Fibroblast of skin of left biceps (primary cell): ENCODE data around the gene COG6.
A peak's percentile ranks its signal among the peaks of the same experiment; 100 is the strongest.

Experiments
- DNase-seq, 2 experiments: peaks; one replicate each; pipeline ENCODE4 v3.0.0-alpha.2; 2013; ENCODE audit warnings: low read depth in 2 of 2

The COG6 gene

DNA sequence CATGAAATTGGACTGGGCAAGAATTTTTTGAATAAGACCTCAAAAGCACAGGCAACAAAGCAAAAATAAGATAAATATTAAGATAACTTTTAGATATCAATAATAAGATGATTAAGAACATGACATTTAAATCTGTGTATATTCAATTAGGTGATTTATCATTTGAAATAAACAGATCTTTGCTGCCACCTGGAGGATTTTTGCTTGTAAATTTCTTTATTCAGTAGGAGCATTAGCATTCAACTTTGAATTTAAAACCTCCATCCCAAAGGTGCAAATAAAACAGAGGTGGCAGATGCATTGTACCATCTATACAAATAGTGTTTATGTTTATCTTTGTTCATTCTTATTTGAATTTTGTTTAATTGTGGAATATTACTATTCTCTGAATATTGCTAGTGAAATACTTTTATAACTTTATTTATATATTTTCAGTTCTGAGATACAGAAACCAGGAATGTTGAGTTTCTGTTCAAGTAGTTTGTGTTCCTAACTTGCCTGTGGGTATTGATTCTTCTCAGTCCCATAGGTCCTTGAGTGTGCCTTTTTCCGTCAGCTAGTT is 20.9 kb downstream of the COG6 start:
- DNase-seq = no peak

DNA sequence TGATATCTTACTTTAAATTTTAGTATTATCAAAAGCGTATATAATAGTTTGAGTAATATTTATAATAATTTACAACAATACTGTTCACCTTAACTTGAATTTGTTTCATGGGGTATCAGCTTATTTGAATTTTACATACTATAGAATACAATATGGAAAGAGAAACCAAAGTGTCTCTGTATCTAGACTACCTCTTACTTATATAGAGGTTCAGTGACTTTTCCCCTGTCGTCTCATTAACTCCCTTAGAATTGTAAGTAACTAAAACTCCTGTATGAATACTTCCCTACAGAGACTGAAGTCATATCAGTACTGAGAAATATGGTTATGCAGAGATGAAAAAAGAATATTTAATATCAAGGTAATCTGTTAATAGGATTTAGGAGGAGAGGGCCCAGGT is 26.8 kb downstream of the COG6 start:
- DNase-seq = no peak

DNA sequence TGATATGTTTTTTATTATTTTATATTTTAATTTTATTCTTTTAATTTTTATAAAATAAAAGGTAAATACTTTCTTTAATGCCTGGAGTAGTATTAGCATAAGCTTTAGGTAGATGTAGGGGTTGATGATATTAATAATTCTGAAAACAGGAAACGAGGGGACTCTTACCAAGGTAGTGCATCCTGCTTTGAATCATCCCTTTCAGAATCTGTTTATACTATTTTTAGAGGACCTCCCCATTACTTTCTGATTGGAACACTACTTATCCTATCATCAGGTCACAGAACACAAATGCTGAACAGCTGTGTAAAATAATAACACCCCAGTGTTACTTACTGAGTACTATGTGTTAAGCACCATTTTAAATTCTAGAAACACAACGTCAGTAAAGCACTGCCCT is 27.3 kb downstream of the COG6 start:
- DNase-seq = no peak

DNA sequence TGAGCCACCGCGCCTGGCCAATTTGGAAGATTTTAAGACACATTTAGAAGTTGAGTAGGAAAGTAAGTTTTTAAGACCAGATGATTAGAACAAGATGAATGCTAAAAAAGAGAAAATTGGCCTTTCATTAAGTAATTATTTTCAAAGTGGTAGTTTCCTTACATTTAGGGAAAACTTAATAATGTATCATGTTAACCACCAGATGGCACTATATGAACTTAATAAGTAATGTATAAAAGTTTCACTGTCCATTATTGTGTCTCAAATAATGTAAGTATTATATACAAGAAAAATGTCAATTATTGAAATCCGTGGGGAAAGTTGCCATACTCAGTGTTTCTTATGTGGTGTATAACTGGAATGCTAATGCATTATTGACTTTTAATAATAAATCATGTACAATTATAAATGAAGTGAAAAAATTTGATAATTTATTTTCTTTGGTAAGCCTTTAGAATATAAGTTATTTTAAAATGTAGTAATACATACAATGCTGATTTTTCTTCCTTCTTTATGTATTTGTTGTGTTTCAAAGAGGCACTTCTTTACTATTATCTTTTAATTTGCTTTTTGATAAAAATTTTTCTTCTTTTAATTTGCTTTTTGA is 29.2 kb downstream of the COG6 start:
- DNase-seq = peak in 1 of 2 experiments; percentile 21

DNA sequence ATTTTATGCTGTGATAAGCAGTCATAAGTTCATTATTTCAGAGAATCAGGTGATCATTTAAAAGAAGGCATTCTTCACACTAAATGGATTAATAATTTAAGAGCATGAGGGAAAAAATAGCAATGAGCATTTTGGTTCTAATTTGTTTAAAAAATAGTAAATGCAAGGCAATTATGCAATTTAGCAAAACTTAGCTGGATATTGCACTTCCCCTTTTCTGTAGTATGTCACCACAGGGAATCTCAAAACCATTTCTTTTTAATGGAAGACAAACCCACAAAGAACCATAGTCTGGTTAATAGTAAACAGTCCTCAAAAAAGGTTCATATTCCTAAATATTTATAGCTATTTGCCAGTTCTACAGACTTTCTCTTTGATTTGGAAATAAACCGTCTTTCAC is 30.2 kb downstream of the COG6 start:
- DNase-seq = no peak

DNA sequence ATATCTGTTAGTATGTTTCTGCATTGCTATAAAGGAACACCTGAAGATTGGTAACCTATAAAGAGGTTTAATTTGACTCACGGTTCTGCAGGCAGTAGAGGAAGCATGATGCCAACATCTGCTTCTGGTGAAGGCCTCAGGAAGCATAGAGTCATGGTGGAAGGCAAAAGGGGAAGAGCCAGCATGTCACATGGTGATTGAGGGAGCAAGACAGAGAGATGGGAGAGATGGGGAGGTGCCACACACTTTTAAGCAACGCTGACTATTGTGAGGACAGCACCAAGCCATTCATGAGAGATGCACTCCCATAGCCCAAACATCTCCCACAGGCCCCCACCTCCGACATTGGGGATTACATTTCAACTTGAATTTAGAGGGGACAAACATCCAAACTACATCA is 32.8 kb downstream of the COG6 start:
- DNase-seq = no peak

DNA sequence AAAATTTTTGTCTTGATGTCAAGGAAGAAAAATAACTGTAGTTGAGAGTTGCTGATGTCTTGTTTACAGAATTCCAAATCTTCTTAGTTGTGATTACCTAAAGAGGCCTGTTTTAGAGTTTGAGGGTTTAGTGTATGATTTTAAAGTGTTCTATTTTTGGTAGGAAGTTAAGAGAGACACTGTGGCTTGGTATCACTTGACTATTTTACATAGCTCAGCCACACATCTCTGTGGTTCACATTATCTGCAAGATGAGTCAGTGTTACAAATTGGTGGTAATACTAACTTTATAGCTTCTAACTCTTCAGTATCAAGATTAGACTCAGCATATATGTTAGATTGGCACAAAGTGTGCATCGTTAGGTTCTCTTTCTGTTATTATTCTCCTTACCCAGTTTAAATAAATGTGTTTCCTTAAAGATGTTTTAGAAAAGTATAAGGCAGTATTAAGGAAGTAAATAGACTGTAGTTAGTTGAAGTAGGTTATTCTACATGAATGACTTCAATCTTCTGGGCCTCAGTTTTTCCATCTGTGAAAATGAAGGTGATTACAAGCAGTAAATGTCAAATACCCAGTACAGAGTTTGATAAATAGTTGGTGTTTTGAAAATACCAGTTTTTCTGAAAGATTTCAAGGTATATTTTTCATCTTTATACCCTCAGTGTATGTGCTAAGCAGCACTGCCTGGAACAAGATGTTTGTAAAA is 33.4 kb downstream of the COG6 start:
- DNase-seq = no peak

DNA sequence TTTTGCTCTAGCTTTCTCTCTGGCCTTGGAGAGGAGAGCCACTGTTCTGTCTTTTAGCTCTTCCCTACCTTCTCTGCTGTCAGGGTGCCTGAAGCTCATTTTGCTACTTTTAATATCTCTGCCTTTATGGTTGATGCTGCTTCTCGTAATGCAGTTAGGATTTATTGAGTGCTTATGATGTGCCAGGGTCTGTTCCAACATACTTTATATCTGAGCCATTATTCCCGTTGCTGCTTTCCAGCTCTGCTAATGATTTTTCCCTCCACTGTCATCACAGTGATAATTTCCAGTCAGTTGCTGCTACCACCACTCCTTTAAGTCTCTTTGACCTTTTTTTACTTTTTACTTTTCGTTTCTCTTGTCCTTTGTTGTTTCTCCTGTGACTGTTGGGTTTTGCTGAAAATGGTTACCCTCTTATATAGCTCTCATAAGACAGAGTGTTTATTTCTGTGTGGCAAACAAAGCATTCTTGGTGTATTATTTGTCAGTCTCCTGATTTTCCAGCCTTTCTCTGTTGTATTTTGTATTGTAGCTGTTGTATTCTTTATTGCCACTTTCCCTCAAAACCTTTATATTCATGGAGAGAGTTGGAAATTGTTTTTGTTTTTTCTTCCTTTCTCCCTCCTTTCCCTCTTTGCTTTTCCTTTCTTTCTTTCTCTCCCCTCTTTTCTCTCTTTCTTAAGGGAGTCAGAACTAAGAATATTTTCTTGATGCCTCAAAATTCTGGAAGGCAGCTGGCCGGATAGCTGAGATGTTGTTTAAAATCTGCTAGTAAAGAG is 37.4 kb downstream of the COG6 start:
- no peak for DNase-seq

DNA sequence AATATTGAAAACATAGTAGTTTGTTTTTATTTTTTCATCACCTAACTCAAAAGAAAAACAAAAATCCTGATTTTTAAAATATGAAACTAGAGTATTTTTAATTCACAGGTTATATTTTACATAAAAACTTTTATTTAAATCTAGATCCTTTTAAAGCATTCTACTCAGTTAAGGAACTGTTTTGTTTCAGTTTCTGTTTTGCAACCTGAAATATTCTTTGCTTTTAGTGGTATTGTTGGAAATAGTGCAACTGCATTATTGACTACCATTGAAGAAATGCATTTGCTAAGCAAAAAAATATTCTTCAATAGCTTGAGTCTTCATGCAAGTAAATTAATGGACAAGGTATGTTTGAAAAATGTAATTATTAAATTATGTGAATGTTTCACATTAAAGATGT is 43.8 kb downstream of the COG6 start:
- DNase-seq = no peak

DNA sequence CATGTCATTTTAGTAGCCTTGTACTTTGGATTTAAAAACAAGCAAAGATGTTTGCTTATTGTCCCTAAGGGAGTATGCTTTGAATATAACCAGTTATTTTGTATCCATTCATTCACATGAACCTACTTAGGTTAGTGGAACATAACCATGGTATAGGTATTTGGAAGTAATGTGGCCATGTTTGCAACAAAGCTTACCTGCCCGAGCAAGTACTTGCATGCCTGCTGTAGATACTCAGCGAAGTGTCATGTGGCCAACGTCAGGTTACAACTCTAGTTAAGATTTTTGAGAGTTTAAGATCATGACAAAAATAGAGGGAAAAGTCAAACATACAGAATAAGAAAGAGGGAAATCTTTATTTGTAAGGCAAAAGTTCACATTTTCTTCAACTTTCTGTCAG is 57.2 kb downstream of the COG6 start:
- no peak for DNase-seq

DNA sequence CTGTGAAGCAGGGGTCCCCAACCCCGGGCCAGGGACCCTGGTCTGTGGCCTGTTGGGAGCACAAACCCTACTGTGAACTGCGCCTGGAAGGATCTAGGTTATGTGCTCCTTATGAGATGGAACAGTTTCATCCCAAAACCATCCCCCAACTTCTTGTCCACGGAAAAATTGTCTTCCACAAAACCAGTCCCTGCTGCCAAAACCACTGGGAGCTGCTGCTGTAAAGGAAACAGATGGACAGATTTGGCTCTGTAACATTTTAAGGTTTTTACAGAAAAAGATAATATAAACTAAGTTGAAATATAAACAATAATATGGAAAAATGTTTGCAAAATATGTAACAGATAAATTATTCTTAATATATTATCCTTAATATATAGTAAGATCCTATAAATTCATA is 73.7 kb downstream of the COG6 start:
- no peak for DNase-seq

DNA sequence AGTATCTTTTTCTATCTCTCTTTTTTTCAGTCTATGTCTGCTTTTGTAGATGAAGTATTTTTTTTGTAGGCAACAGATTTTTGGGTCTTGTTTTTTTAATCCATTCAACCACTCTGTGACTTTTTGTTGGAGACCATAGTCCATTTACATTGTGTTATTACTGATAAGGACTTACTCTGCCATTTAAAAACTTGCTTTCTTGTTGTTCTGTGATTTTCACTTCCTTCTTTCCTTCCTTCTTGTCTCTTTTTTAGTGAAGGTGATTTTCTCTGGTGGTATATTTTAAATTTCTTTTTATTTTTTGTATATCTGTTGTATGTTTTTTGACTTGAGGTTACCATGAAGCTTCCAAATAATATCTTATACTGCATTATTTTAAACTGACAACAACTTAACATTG is 79.5 kb downstream of the COG6 start:
- DNase-seq = no peak

DNA sequence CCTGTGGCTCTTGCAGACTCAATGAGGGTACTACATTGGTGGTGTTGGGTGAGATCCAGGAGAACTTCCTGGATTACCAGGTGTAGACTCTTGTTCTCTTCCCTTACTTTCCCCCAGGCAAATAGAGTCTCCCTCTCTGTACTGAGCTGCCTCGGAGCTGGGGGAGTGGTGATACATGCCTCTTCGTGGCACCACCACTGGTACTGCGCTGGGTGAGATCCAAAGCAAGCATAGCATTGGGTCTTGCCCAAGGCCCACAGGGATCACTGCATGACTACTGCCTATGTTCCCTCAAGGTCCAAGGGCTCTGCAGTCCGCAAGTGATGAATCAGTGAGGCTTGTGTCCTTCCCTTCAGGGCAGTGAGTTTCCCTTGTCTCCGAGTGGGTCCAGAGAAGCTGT is 81.6 kb downstream of the COG6 start:
- DNase-seq = no peak

DNA sequence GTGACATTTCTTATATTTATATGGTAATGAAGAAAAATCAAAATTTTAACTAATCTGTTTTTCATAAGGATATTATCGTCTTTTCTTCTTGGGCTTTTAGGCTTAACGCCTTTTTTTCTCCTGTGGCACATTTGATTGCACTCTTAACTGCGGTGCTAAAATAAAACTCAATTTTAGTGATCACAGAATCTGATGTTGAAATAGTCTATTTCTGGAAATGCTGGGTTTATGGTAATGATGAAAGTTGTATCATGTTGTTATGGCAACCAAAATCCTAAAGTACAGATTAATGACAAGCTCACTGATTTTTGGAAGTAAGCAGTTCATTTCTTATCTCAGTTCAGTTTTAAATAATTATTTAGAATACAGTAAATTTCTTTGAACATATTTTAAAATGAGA is 85.3 kb downstream of the COG6 start:
- no peak for DNase-seq

DNA sequence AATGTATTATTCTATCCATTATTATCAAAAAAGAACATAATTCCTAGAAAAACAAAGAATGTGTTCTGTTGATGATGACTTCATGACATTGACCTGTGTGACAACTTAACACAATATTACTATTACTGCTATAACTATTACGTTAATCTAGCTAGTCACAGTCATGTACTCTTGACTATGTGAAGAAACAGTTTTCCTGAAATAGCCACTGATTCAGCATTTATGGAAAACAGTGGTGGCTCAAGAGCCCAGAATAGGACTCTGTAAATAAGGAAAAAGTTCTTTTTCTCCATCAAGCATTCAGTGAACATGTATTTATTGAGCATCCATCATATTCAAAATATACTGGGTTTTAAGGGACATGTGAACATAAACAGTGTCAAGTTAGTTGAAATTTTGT is 93.5 kb downstream of the COG6 start:
- no peak for DNase-seq

DNA sequence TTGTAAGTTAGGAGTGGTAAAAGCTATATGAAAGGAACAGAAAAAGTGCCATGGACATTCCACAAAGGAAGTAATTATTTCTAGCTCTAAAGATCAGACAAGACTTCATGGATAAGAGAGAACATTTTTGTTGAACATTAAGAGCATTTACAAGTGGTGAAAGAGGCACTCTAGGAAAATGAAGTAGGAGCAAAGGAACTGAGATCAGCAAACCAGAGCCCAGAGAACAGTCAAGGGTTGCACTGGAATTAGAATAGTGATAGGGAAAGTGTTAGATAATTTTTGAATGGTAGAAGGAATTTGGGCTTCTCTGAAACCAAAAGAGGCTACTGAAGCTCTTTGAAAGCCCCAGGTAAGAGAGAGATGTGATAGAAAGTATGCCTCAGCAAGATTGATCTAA is 94.1 kb downstream of the COG6 start:
- DNase-seq = no peak

DNA sequence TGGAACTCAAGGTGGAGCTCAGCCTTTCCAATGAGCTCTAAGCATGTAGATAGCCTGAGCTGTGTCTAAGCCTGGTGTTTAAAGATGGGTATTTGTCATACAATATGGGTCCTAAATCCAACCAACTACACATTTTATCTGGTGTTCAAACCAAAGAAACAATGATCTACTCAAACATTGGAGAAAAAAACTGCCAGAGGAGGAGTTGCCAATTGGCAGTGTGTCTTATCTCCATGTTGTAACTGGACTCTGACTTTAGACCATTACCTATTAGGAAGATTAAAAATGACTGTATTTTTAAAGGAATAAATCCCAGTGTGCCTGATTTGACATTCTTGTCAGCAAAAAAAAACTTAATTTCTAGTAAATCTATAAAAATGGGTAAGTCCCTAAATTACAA is 96.3 kb downstream of the COG6 start:
- no peak for DNase-seq

DNA sequence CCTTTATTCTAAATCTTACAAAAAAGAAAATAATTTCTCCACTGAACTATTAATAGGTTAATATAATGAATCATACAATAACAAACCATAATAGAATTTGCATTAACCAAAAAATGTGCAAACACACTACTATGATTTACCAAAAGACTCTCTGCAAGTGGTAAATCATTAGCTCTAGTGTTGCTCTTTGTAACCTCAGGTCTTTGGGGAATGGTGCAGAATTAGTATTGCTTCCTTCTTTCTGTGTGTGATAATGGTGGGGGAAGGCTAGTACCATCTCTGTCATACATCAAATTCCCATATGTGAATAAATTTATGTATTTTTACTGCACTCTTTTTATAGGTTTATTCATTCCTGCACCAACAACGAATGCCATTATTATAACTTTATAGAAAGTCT is 105.1 kb downstream of the COG6 start:
- DNase-seq = no peak

DNA sequence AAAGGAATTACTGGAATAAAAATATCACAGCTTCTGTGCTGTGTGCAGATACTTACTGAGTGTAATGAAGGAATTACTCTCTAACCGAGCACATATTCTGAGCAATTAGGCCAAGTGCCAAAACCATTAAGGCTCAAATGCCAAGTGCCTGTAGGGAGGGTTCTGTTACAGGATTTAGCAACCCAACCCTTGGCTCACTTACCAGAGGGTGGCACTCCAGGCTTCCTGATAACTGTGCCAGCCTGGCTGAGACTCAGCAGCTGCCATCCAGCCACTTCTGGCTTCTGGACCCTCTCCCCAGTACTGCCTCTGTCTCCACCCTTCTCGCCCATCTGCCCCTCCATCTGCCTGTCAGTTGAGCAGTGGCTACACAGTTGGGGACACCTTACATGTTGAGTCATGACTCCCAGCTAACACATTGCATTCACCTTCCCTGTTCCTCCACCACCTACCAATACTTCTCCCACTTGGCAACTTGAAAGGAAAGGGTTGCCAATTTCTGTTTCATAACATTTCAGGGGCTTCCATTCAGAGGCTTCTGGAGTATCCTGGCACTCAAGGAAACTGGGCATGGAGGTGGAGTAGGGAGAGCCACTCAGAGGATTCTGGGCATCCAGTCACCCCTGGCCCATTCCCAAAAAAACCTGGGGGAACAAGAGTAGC is 110.5 kb downstream of the COG6 start:
- DNase-seq = peak in 1 of 2 experiments; percentile 9

DNA sequence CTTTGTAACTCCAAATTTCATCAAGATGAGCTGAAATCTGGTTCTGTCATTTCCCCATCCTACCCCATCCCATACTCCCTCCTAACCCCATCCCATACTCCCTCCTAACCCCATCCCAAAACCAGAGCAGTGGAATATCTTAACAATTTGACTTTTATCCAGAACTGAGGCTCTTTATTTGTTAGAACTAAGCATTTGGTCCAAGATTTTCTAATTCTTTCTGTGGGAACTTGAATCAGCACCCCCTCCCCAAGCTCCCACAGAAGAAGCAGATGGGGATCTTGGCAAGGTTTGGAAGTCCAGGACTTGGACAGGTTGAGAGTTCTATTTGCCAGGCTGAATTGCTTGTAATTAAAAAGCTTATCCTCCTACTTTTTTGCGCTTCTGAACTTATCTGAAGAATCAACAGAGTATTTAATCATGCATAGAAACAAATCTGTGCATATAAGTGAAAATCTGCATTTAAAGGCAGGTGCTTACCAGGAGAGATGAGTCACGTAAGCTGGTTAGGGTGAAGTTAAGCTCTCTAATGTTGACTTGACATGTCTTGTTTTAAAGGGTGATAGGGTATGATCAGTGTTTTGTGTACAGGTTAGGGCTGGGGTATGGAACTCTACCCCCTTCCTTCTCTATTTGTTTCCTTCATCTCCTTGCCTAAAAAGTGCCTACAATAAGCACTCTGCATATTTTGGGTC is 111.1 kb downstream of the COG6 start:
- no peak for DNase-seq

DNA sequence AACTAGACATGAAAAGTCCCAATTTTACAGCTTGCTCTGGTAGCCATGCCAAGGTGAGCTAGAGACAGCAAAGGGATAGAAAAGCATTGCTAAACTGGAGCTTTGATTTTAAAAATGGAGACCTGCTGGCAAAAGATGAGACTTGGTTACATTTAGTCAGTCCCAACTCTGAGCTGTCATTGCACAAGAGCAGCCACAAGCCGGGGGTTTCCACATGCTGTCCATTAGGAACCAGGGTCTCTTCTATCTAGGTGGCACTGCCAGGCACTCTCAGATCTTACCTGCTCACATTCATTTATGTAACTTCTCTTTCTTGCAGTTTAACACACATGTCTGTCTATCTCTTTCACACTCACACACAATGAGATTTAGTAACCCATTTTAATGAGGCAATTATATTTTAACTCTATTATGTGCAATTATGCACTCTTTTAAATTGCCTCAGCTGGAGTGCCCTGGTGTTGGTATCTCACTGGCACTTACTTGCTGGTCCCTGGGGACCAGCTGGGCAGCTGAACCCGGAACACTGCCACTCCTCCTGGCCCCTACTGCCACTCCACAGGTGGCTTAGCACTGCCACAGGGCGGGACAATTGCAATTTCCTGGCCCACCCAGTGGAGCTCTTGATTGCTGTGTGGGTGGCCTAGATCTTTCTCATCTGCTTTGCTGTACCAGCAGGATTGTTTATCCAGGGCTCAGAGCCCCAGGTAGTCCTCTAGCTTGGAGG is 112.5 kb downstream of the COG6 start:
- no peak for DNase-seq
